H1 (cell line): ENCODE results near the gene EEF1A2.

Source experiments
- EZH2 ChIP-seq: fragments of 200-600 bp; sonication (generic); IDR thresholded peaks from 2 replicates; pipeline ENCODE4 v1.7.1; 2012; ENCODE audit warnings: low read depth, mild to moderate bottlenecking, moderate library complexity, low read length, inconsistent platforms; ENCODE audit not compliant: severe bottlenecking
- TF ChIP-seq, protein P1 (sequence below), 3 experiments: IDR thresholded peaks; 1 replicate in 2 of 3; 2 replicates in 1 of 3; pipeline versions ENCODE4 v1.5.1 to v1.6.1; 2011; ENCODE audit warnings: low read length in 3 of 3, mild to moderate bottlenecking in 3 of 3, inconsistent platforms in 2 of 3, low read depth in 1 of 3, moderate library complexity in 1 of 3; ENCODE audit not compliant: insufficient read depth in 1 of 3; ENCODE audit errors: control extremely low read depth in 1 of 3

GRCh38 chr20:63487781-63488241 lies 11.1 kb downstream of the EEF1A2 start:
- no peak for TF ChIP-seq EZH2
- TF ChIP-seq, protein P1, sequence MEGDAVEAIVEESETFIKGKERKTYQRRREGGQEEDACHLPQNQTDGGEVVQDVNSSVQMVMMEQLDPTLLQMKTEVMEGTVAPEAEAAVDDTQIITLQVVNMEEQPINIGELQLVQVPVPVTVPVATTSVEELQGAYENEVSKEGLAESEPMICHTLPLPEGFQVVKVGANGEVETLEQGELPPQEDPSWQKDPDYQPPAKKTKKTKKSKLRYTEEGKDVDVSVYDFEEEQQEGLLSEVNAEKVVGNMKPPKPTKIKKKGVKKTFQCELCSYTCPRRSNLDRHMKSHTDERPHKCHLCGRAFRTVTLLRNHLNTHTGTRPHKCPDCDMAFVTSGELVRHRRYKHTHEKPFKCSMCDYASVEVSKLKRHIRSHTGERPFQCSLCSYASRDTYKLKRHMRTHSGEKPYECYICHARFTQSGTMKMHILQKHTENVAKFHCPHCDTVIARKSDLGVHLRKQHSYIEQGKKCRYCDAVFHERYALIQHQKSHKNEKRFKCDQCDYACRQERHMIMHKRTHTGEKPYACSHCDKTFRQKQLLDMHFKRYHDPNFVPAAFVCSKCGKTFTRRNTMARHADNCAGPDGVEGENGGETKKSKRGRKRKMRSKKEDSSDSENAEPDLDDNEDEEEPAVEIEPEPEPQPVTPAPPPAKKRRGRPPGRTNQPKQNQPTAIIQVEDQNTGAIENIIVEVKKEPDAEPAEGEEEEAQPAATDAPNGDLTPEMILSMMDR (IDR thresholded peaks at IDR 0.05; ENCODE audit: control extremely low read depth in 1 of 3, insufficient read depth in 1 of 3, low read depth in 1 of 3, low read length in 3 of 3), result no peak
